Measurements from ENCODE around the gene SLC39A2. TPM values are rescaled to one million over a fixed set of nuclear protein-coding genes. Genes with fewer than 3 reads are reported as not detected.
"Not testable (repeated sequence)": the region's sequence is repeated elsewhere in the genome, so short reads cannot be mapped to it uniquely, and the experiment has no call there.

Gene SLC39A2
- total RNA-seq (3.3 and 4.2 TPM in 2 replicates), polyA plus RNA-seq (6.2 and 9.2 TPM in 2 replicates)

GRCh38 chr14:20998674-20999366 lies at the start of gene SLC39A2:
Gene SLC39A2 (plus strand): TSS chr14:20999293. CDS start chr14:20999447, 154 bp downstream.
- 28% methylated on average over 6 of the region's 6 CpGs for WGBS (ENCODE audit: low lambda C conversion rate, missing lambda C conversion rate)
- Histone ChIP-seq H3K4me3 (no peak within 1 kb of the TSS), H3K27ac (peak within 1 kb of the TSS; percentile 78), H3K36me3 (replicated peaks; ENCODE audit: insufficient read depth, low read depth) (peaks cover 14% of the 10 kb centered on the region), H3K79me2 (no peaks in the 10 kb centered on the region), H3K9me3 (ENCODE audit: low read depth) (no peaks in the 10 kb centered on the region), H2AFZ (no peak within 1 kb of the TSS), H3K4me2 (peak within 1 kb of the TSS; percentile 48), H3K27me3 (no peaks in the 10 kb centered on the region), H4K20me1 (ENCODE audit: insufficient read depth, poor library complexity, severe bottlenecking) (no peaks in the 10 kb centered on the region), H3K4me1 (ENCODE audit: insufficient read depth) (peaks cover 31% of the 10 kb centered on the region), H3K9me2 (replicated peaks; ENCODE audit: insufficient read depth) (no peaks in the 10 kb centered on the region)
- no peak for TF ChIP-seq EZH2phosphoT487 (IDR thresholded peaks at IDR 0.05; ENCODE audit: low read depth, severe bottlenecking, unreplicated experiment)
- TF ChIP-seq CTCF (IDR thresholded peaks at IDR 0.05; ENCODE audit: poor library complexity) = no peak
- no peak for TF ChIP-seq EZH2 (IDR thresholded peaks at IDR 0.05; ENCODE audit: borderline replicate concordance)
- peak; percentile 67 for DNase-seq (ENCODE audit: low spot score)

- H3K36me3 ChIP-seq (replicated peaks; ENCODE audit: insufficient read depth, low read depth); H4K20me1 ChIP-seq (ENCODE audit: insufficient read depth, poor library complexity, severe bottlenecking); DNase-seq (ENCODE audit: low spot score); H3K27ac ChIP-seq; H3K9me3 ChIP-seq (ENCODE audit: low read depth); H2AFZ ChIP-seq; H3K4me3 ChIP-seq; H3K9me2 ChIP-seq (replicated peaks; ENCODE audit: insufficient read depth); H3K27me3 ChIP-seq; H3K79me2 ChIP-seq: not testable (repeated sequence)
- 60% methylated on average over 4 of the region's 4 CpGs for WGBS (ENCODE audit: low lambda C conversion rate, missing lambda C conversion rate)
- Histone ChIP-seq H3K4me1 (ENCODE audit: insufficient read depth) (peaks cover 14% of the 10 kb centered on the region), H3K4me2 (peak within 1 kb of the TSS; percentile 5)
These were observed 44.2 kb upstream of the SLC39A2 start, which contains the start of gene RNASE2 for GRCh38 chr14:20954736-20955537. Gene RNASE2 (plus strand): TSS chr14:20955487. CDS start chr14:20955772, 285 bp downstream.

- not testable (repeated sequence) for H3K79me2 ChIP-seq; H3K27me3 ChIP-seq; H2AFZ ChIP-seq; H3K4me3 ChIP-seq; H3K4me2 ChIP-seq; DNase-seq (ENCODE audit: low spot score); H4K20me1 ChIP-seq (ENCODE audit: insufficient read depth, poor library complexity, severe bottlenecking); H3K36me3 ChIP-seq (replicated peaks; ENCODE audit: insufficient read depth, low read depth); H3K9me3 ChIP-seq (ENCODE audit: low read depth); H3K9me2 ChIP-seq (replicated peaks; ENCODE audit: insufficient read depth); H3K27ac ChIP-seq
- H3K4me1 ChIP-seq (ENCODE audit: insufficient read depth) = peaks cover 14% of the 10 kb centered on the region
- WGBS (ENCODE audit: low lambda C conversion rate, missing lambda C conversion rate) = 87% methylated on average over 5 of the region's 5 CpGs
These were observed 43.6 kb upstream of the SLC39A2 start for GRCh38 chr14:20955538-20955873.

- WGBS (ENCODE audit: low lambda C conversion rate, missing lambda C conversion rate) = 87% methylated on average over 11 of the region's 11 CpGs
These were observed 42.6 kb upstream of the SLC39A2 start for GRCh38 chr14:20956376-20956976.

GRCh38 chr14:20958946-20959345 lies 40.1 kb upstream of the SLC39A2 start:
- H3K4me1 ChIP-seq (ENCODE audit: insufficient read depth) = peaks cover 14% of the 10 kb centered on the region
- not testable (repeated sequence) for H3K9me3 ChIP-seq (ENCODE audit: low read depth); H3K4me2 ChIP-seq; H3K27ac ChIP-seq; H2AFZ ChIP-seq; H3K9me2 ChIP-seq (replicated peaks; ENCODE audit: insufficient read depth); H3K4me3 ChIP-seq; H3K36me3 ChIP-seq (replicated peaks; ENCODE audit: insufficient read depth, low read depth); H4K20me1 ChIP-seq (ENCODE audit: insufficient read depth, poor library complexity, severe bottlenecking); H3K79me2 ChIP-seq; H3K27me3 ChIP-seq; DNase-seq (ENCODE audit: low spot score)

More at GRCh38 chr14:20956376-20956976, 42.6 kb upstream of the SLC39A2 start:
- Histone ChIP-seq H3K27ac (no peak overlapping the region), H3K9me3 (ENCODE audit: low read depth) (no peaks in the 10 kb centered on the region), H3K9me2 (replicated peaks; ENCODE audit: insufficient read depth) (no peaks in the 10 kb centered on the region), H3K4me3 (no peak overlapping the region), H2AFZ (no peak overlapping the region), H3K36me3 (replicated peaks; ENCODE audit: insufficient read depth, low read depth) (no peaks in the 10 kb centered on the region), H3K79me2 (no peaks in the 10 kb centered on the region), H3K27me3 (no peaks in the 10 kb centered on the region), H3K4me2 (no peak overlapping the region), H3K4me1 (ENCODE audit: insufficient read depth) (peaks cover 14% of the 10 kb centered on the region), H4K20me1 (ENCODE audit: insufficient read depth, poor library complexity, severe bottlenecking) (no peaks in the 10 kb centered on the region)
- no peak for TF ChIP-seq CTCF (IDR thresholded peaks at IDR 0.05; ENCODE audit: poor library complexity)
- no peak for DNase-seq (ENCODE audit: low spot score)
